ENCODE data around the gene FOXB1. TPM values are rescaled to one million over a fixed set of nuclear protein-coding genes. Genes with fewer than 3 reads are reported as not detected.

FOXB1 gene
- total RNA-seq, 4 donors from 2014 or later: not detected

DNA sequence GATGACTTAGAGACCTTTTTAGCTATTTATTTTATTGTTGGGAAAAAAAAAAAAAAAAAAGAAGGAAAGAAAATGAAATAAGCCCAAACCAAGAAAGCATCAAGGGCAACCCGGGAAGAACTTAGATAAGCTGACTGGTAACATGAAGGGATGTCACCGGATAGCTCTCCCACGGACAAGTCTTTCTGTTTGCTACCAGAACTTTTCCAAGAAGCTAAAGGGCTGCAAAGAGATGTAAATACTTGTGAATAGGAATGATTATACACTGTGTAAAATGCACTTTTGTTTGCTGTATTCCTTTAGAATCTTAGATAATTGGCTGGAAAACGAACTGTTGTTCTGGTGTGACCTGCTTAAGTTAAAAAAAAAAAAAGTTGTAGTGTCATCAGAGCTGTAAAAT lies 2.8 kb downstream of the FOXB1 start:
- H3K27ac ChIP-seq (replicated peaks in 1 of 4): no peak overlapping the region
- peaks cover 0 to 100% (median 88%) of the 10 kb centered on the region in 4 donors for H3K27me3 ChIP-seq
- no peaks in the 10 kb centered on the region for H3K36me3 ChIP-seq
- TF ChIP-seq POLR2AphosphoS5 (IDR thresholded peaks at IDR 0.05) (no peak), EP300 (IDR thresholded peaks at IDR 0.05) (no peak)
- TF ChIP-seq, protein P1, sequence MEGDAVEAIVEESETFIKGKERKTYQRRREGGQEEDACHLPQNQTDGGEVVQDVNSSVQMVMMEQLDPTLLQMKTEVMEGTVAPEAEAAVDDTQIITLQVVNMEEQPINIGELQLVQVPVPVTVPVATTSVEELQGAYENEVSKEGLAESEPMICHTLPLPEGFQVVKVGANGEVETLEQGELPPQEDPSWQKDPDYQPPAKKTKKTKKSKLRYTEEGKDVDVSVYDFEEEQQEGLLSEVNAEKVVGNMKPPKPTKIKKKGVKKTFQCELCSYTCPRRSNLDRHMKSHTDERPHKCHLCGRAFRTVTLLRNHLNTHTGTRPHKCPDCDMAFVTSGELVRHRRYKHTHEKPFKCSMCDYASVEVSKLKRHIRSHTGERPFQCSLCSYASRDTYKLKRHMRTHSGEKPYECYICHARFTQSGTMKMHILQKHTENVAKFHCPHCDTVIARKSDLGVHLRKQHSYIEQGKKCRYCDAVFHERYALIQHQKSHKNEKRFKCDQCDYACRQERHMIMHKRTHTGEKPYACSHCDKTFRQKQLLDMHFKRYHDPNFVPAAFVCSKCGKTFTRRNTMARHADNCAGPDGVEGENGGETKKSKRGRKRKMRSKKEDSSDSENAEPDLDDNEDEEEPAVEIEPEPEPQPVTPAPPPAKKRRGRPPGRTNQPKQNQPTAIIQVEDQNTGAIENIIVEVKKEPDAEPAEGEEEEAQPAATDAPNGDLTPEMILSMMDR (IDR thresholded peaks at IDR 0.05): no peak
- DNase-seq (ENCODE audit: extremely low spot score): no peak
- peaks cover 33 to 42% (median 36%) of the 10 kb centered on the region in 4 donors for H3K4me1 ChIP-seq
- 19% methylated on average over 4 of the region's 4 CpGs for WGBS
- H3K4me3 ChIP-seq: peak overlapping the region; percentile 44 to 59 (median 49)
- intact Hi-C loops (cut with DNase I): no loop called here
- no peaks in the 10 kb centered on the region for H3K9me3 ChIP-seq

DNA sequence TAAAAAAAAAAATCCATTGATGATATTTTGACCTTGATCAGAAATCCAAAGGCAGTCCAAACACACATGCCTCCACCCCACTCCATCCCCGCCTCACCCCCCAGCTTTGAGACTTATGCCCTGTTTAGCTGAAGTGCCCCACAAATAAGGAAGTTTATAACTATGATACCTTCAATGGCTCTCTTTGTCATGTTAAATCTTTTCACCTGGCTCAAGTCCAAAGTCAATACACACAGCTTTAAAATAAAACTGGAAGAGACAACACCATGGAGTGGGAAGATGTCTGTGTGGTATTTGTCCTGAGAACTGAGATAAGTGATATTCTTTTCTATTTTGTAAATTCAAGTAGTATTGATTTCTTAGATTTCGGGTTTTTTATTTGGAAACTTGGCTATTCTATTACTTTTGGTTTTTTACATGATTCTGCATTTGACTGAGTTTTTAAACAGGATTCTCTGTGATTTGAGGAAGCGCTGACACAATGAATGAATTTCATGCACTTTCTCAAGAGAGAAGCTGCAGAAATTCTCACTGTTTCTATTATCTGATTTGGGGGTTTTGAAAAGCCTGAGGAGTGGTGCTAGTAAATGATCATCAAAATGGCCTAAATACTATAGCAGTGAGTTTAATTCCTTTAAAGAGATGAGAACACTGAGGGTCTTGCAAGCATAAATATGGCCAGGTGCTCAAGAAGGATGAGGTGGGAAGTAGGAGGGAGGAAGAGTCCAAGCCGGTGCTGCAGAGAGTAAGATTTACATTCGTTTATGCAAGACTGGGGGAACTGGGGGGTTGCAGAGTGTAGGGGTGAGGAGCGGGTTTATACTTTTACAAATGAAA lies 5.2 kb downstream of the FOXB1 start:
- Histone ChIP-seq H3K27ac (replicated peaks in 1 of 4) (no peak overlapping the region), H3K4me1 (peaks cover 26 to 27% (median 26%) of the 10 kb centered on the region in 4 donors), H3K9me3 (no peaks in the 10 kb centered on the region), H3K4me3 (no peak overlapping the region), H3K36me3 (no peaks in the 10 kb centered on the region), H3K27me3 (peaks cover 0 to 98% (median 66%) of the 10 kb centered on the region in 4 donors)
- no peak for DNase-seq (ENCODE audit: extremely low spot score)
- intact Hi-C loops (cut with DNase I): no loop called here
- 24% methylated on average over 6 of the region's 6 CpGs for WGBS
- TF ChIP-seq POLR2A (IDR thresholded peaks at IDR 0.05; ENCODE audit: low read depth) (no peak), POLR2AphosphoS5 (IDR thresholded peaks at IDR 0.05) (no peak), EP300 (IDR thresholded peaks at IDR 0.05) (no peak)
- TF ChIP-seq, protein P1 (IDR thresholded peaks at IDR 0.05): no peak

DNA sequence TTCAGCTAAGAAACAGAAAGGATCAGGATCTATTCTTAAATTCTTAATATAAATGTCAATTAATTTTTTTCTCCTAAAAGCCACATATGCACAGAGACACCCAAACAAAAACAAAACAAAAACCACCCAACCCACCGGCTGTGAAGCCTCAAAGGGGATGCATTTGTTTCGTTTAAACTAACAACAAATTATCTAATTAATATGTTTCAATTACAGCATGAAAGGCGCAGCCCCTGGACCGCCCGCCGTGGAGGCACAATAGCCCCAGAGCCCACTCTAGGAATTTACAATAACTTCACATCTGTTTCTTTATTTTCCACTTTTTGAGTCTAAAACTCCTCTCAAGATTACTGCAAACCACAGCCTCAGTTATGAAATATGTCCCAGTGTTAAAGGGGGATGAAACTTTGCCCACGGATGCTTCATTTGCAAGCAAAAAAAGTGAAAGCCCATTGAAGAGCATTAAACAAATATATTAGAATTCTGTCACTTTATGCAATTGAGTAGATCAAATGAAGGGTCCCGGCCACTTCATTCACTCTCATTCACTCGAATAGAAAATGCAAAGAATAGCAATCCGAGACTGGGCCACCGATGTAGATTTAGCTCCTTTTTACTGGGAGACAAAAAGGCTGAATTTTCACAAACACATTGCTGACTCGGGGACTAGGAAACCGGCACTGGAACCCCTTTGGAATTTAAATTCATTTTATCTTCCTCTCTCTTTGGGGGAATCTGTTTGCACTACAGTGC lies 6.0 kb downstream of the FOXB1 start:
- Histone ChIP-seq H3K4me1 (peaks cover 17 to 18% (median 18%) of the 10 kb centered on the region in 4 donors), H3K4me3 (no peak overlapping the region), H3K27ac (replicated peaks in 1 of 4) (no peak overlapping the region), H3K27me3 (peaks cover 0 to 98% (median 57%) of the 10 kb centered on the region in 4 donors), H3K9me3 (no peaks in the 10 kb centered on the region), H3K36me3 (no peaks in the 10 kb centered on the region)
- intact Hi-C loops (cut with DNase I): no loop called here
- no peak for TF ChIP-seq EP300 (IDR thresholded peaks at IDR 0.05)
- TF ChIP-seq, protein P1 (IDR thresholded peaks at IDR 0.05): no peak
- TF ChIP-seq POLR2AphosphoS5 (IDR thresholded peaks at IDR 0.05): no peak
- no peak for TF ChIP-seq POLR2A (IDR thresholded peaks at IDR 0.05; ENCODE audit: low read depth)
- peak; percentile 86 for DNase-seq (ENCODE audit: extremely low spot score)
- WGBS: 18% methylated on average over 13 of the region's 13 CpGs

DNA sequence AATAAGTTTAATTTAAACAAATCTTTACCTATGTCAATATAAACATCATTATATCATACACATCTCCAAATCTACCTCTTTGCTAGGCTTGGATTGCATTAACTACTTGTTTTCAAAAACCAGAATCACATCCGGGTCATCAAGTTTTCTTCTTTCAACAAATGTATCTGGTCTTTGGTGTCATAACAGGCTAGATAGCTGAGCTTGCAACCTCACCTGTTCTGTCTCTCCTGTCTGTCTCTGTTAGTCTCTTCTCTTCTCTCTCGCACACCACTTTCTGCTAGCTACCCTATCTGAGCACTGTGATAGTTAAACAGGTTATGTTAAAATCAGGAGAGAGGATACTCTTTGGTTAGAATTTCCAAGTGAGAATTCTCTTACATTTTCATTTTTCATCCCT lies 6.7 kb downstream of the FOXB1 start:
- Histone ChIP-seq H3K4me1 (peaks cover 10 to 11% (median 11%) of the 10 kb centered on the region in 4 donors), H3K27me3 (peaks cover 0 to 98% (median 51%) of the 10 kb centered on the region in 4 donors), H3K9me3 (no peaks in the 10 kb centered on the region), H3K36me3 (no peaks in the 10 kb centered on the region), H3K4me3 (no peak overlapping the region), H3K27ac (replicated peaks in 1 of 4) (no peak overlapping the region)
- peak; percentile 10 for DNase-seq (ENCODE audit: extremely low spot score)
- intact Hi-C loops (cut with DNase I): no loop called here
- WGBS: 28% methylated on average over 2 of the region's 2 CpGs
- no peak for TF ChIP-seq POLR2A (IDR thresholded peaks at IDR 0.05; ENCODE audit: low read depth)
- no peak for TF ChIP-seq EP300 (IDR thresholded peaks at IDR 0.05)
- TF ChIP-seq, protein P1 (IDR thresholded peaks at IDR 0.05): no peak

All from esophagus muscularis mucosa (tissue), 4 donors.